GM12878 (cell line): Measurements from ENCODE around the gene SPDL1. TPM values are rescaled to one million over a fixed set of nuclear protein-coding genes. Genes with fewer than 3 reads are reported as not detected.

Source experiments
- ATAC-seq: fragments of 200-7000 bp; cut with Tn5 transposase; 3 replicates; pipeline ENCODE4 v1.9.1; 2020; ENCODE audit warnings: mild to moderate bottlenecking, moderate library complexity
- BruUV-seq: library from RNA; stranded (reverse); fragments of 400-500 nt; replicated peaks from 2 replicates; lab custom pipeline; 2021; lab: Mats Ljungman, UMichigan
- CTCF ChIA-PET: fragments of 300-600 bp; sonication (Branson Sonifier 250); formaldehyde crosslinking; extraction: SDS; loops from one replicate; lab custom pipeline; 2021; ENCODE audit warnings: inconsistent platforms; lab: Yijun Ruan, JAX
- POLR2A ChIA-PET: fragments of 350-600 bp; formaldehyde crosslinking; extraction: SDS; loops from one replicate; lab custom pipeline; 2021; ENCODE audit warnings: inconsistent platforms; lab: Charles Lee
- RAD21 ChIA-PET: fragments of 300-600 bp; sonication (Branson Sonifier 250); formaldehyde crosslinking; loops from one replicate; lab custom pipeline; 2023; ENCODE audit warnings: antibody characterized with exemption; ENCODE audit not compliant: unreplicated experiment; lab: Charles Lee
- SMC1A ChIA-PET: fragments of 300-600 bp; sonication (Branson Sonifier 250); formaldehyde crosslinking; loops from one replicate; lab custom pipeline; 2023; ENCODE audit not compliant: unreplicated experiment, uncharacterized antibody; lab: Charles Lee
- DNase-seq: peaks from one replicate; pipeline ENCODE4 v3.0.0-alpha.2; 2011; ENCODE audit warnings: low read depth, low spot score
- FAIRE-seq: peaks from 3 replicates; lab custom pipeline; 2011; peaks lifted over from hg19 to GRCh38; lab: Jason Lieb, UNC
- H2AFZ ChIP-seq: 2 replicates; pipeline ENCODE4 v1.6.0; 2011; ENCODE audit warnings: low read depth, low read length, control low read depth; ENCODE audit not compliant: control insufficient read depth
- H3K27ac ChIP-seq: 2 replicates; pipeline ENCODE4 v1.5.1; 2011; ENCODE audit warnings: control low read depth; ENCODE audit not compliant: control insufficient read depth, insufficient read depth
- H3K27me3 ChIP-seq, 2 experiments: replicated peaks in 1 of 2; 2 replicates each; pipeline versions ENCODE4 v1.6.0 to v1.6.1; 2011; ENCODE audit warnings: low read length in 1 of 2; ENCODE audit not compliant: control insufficient read depth in 2 of 2, insufficient read depth in 2 of 2
- H3K36me3 ChIP-seq, 2 experiments: 2 replicates each; pipeline ENCODE4 v1.5.1; 2011; ENCODE audit warnings: low read length in 1 of 2; ENCODE audit not compliant: control insufficient read depth in 2 of 2, insufficient read depth in 2 of 2
- H3K4me1 ChIP-seq: 2 replicates; pipeline ENCODE4 v1.6.1; 2011; ENCODE audit warnings: mild to moderate bottlenecking, low read length, moderate library complexity, mixed read lengths; ENCODE audit not compliant: control insufficient read depth, insufficient read depth
- H3K4me2 ChIP-seq: 2 replicates; pipeline ENCODE4 v1.6.0; 2011; ENCODE audit warnings: control low read depth; ENCODE audit not compliant: control insufficient read depth, insufficient read depth
- H3K4me3 ChIP-seq: fragments of 200-600 bp; sonication (generic); 2 replicates; pipeline ENCODE4 v1.5.1; 2016
- H3K79me2 ChIP-seq: 2 replicates; pipeline ENCODE4 v1.6.0; 2011; ENCODE audit warnings: low read length; ENCODE audit not compliant: control insufficient read depth, insufficient read depth
- H3K9ac ChIP-seq: 2 replicates; pipeline ENCODE4 v1.8.0; 2011; ENCODE audit warnings: low read length, control low read depth, mixed read lengths; ENCODE audit not compliant: control insufficient read depth, insufficient read depth
- H3K9me3 ChIP-seq: replicated peaks from 3 replicates; pipeline ENCODE4 v1.5.1; 2011; ENCODE audit warnings: mild to moderate bottlenecking, low read length; ENCODE audit not compliant: control insufficient read depth, insufficient read depth
- H4K20me1 ChIP-seq: 2 replicates; pipeline ENCODE4 v1.6.0; 2011; ENCODE audit not compliant: control insufficient read depth, insufficient read depth
- WGBS: methylation state at CpG from one replicate; pipeline ENCODE4 v1.1.6; 2016; ENCODE audit warnings: low lambda C conversion rate; ENCODE audit not compliant: insufficient replicate concordance, insufficient coverage; ENCODE audit errors: missing lambda C conversion rate; 5-methylcytosine and 5-hydroxymethylcytosine counted together
- in situ Hi-C: fragments of 300-500 bp; cut with MboI; formaldehyde crosslinking; loops from 9 replicates; pipeline ENCODE4 v1.14.3; 2018; ENCODE audit warnings: mixed read lengths
- intact Hi-C: fragments of 100-400 bp; cut with micrococcal nuclease; formaldehyde crosslinking; loops from one replicate; pipeline ENCODE4 v1.14.2; 2022; ENCODE audit not compliant: unreplicated experiment
- polyA plus RNA-seq, 11 experiments: library from polyadenylated mRNA; depleted of rRNA in 4 of 11; unstranded in 6 of 11; stranded (reverse) in 5 of 11; fragments of >200 nt; fragmentation: Nextera tagmentation in 4 of 11; fragmentation: Illumina TruSeq in 1 of 11; extraction: Ambion mirVana in 4 of 11; extraction: Trizol in 1 of 11; gene quantifications; 1 replicate in 1 of 11; 2 replicates in 10 of 11; pipeline versions ENCODE4 v1.2.1 to v1.2.3, GENCODE V29; 2011 to 2016; ENCODE audit warnings: inconsistent platforms in 2 of 11, missing spikeins in 2 of 11, low read depth in 1 of 11
- small RNA-seq: library from RNA; depleted of rRNA; stranded (forward); fragments of <200 nt; gene quantifications from one replicate; pipeline ENCODE3, GENCODE V24; 2014
- total RNA-seq, 4 experiments: library from RNA; depleted of rRNA in 3 of 4; stranded (reverse); fragments of >200 nt in 3 of 4; fragmentation: Illumina TruSeq in 1 of 4; extraction: Trizol in 1 of 4; gene quantifications; 2 replicates each; pipeline versions ENCODE4 v1.2.1 to v1.2.3, GENCODE V29; 2013 to 2021
- TF ChIP-seq, protein P1 (sequence below): fragments of 450-650 bp; IDR thresholded peaks from 2 replicates; pipeline ENCODE4 v1.6.1; 2017; ENCODE audit warnings: mild to moderate bottlenecking

SPDL1 gene
- total and polyA plus RNA-seq, 10 of the 15 experiments (the other 5 are each of a cell fraction or from before 2014, with no cell fraction given): 34.2 to 69.9 (median 46.0) TPM

DNA sequence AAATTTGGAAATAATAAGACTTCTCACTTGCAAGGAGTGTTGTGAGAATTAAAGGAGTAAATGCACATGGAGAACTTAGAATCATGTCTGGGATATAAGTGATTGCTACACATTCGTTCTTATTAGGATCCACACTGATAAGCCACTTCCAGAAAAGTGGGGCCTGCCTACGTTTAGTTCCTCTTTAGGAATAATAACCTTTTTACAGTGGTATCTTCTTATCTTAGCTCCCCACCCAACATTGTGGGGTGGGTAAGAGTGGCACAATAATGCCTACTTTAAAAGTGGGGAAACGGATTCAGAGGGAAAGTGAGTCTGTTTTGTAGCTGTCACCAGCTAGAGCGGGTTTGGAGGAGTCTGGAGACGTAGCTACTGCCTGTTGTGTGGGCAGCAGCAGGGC, 69.5 kb downstream of the SPDL1 start:
- Histone ChIP-seq H3K9ac (no peak overlapping the region), H3K36me3 (peaks cover 20 to 22% of the 10 kb centered on the region in 2 experiments), H3K27me3 (no peaks in the 10 kb centered on the region), H3K27ac (peak overlapping the region; percentile 98; the same call in 1 of the 2 replicates), H2AFZ (no peak overlapping the region), H3K4me2 (peak overlapping the region; percentile 73; the same call in 1 of the 2 replicates), H4K20me1 (no peaks in the 10 kb centered on the region), H3K9me3 (no peaks in the 10 kb centered on the region), H3K4me1 (peaks cover 91% of the 10 kb centered on the region), H3K79me2 (peaks cover 81% of the 10 kb centered on the region), H3K4me3 (no peak overlapping the region)
- intact Hi-C loops: no loop called here
- RAD21 ChIA-PET: interaction anchor here (0.9 to 4.4 kb wide), 3 partner anchors 19 to 70 kb away, joined by 3 to 43 read pairs (median 4); partner anchors contain the start of gene SPDL1
- in situ Hi-C loops: no loop called here
- FAIRE-seq (no peak), ATAC-seq (no peak), DNase-seq (no peak)
- CTCF ChIA-PET: interaction anchor here (3.2 kb wide), 1 partner anchor 18 kb away, joined by 14 read pairs; no protein-coding TSS in a partner anchor
- no TSS peak for BruUV-seq
- SMC1A ChIA-PET: interaction anchor here (0.8 to 8.0 kb wide), 4 partner anchors 18 to 24 kb away, joined by 3 to 68 read pairs (median 4); no protein-coding TSS in a partner anchor
- POLR2A ChIA-PET: interaction anchor here (1.9 to 2.5 kb wide), 2 partner anchors 17 to 18 kb away, joined by 9 to 16 read pairs; partner anchors contain the start of gene DOCK2
- WGBS: 87% methylated on average over 5 of the region's 5 CpGs
- TF ChIP-seq, protein P1, sequence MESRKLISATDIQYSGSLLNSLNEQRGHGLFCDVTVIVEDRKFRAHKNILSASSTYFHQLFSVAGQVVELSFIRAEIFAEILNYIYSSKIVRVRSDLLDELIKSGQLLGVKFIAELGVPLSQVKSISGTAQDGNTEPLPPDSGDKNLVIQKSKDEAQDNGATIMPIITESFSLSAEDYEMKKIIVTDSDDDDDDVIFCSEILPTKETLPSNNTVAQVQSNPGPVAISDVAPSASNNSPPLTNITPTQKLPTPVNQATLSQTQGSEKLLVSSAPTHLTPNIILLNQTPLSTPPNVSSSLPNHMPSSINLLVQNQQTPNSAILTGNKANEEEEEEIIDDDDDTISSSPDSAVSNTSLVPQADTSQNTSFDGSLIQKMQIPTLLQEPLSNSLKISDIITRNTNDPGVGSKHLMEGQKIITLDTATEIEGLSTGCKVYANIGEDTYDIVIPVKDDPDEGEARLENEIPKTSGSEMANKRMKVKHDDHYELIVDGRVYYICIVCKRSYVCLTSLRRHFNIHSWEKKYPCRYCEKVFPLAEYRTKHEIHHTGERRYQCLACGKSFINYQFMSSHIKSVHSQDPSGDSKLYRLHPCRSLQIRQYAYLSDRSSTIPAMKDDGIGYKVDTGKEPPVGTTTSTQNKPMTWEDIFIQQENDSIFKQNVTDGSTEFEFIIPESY: no peak

Small RNA genes lying within 50 kb of the gene (small RNA-seq; reads per million reads assigned to genes)
- gene RNU6-477P: not detected

Other genes with a start within 250 kb of the SPDL1 start
- 172 and 178 TPM in 2 replicates for gene DOCK2, start 53.5 kb downstream of the SPDL1 start, total RNA-seq (2014; rRNA removed)
- 125 and 126 TPM in 2 replicates for gene DOCK2, start 53.5 kb downstream of the SPDL1 start, total RNA-seq (2014; rRNA removed; fragmentation: Illumina TruSeq; extraction: Trizol)
- gene DOCK2, start 53.5 kb downstream of the SPDL1 start, total RNA-seq (2021): 179 and 192 TPM in 2 replicates
- 130 and 171 TPM in 2 replicates for gene DOCK2, start 53.5 kb downstream of the SPDL1 start, polyA plus RNA-seq (2011; rRNA removed)
- 123 and 129 TPM in 2 replicates for gene DOCK2, start 53.5 kb downstream of the SPDL1 start, polyA plus RNA-seq (2014; fragmentation: Illumina TruSeq; extraction: Trizol)
- gene DOCK2, start 53.5 kb downstream of the SPDL1 start, polyA plus RNA-seq (2014; fragmentation: Nextera tagmentation; extraction: Ambion mirVana): 10 to 100 TPM; 34.2 to 41.6 TPM
- 95.5 and 104 TPM in 2 replicates for gene DOCK2, start 53.5 kb downstream of the SPDL1 start, polyA plus RNA-seq (2014; rRNA removed)
- 100 to 1,000 TPM; 109 to 114 TPM for gene DOCK2, start 53.5 kb downstream of the SPDL1 start, polyA plus RNA-seq (2016; fragmentation: Nextera tagmentation; extraction: Ambion mirVana)